ENCODE data around the gene FOCAD.

Gene FOCAD

GRCh38 chr9:20863945-20864344 is 179.9 kb downstream of the FOCAD start:
- no peaks in the 10 kb centered on the region for H3K27me3 ChIP-seq (ENCODE audit: control insufficient read depth, insufficient read depth, low read length, poor library complexity, severe bottlenecking)
- no peaks in the 10 kb centered on the region for H3K9me3 ChIP-seq (ENCODE audit: control insufficient read depth, low read length)
- no peaks in the 10 kb centered on the region for H3K4me1 ChIP-seq (ENCODE audit: control insufficient read depth, insufficient read depth, low read length)
- H3K4me3 ChIP-seq (ENCODE audit: insufficient read depth, low read depth, low read length), result no peak overlapping the region
- H3K36me3 ChIP-seq (ENCODE audit: control insufficient read depth, insufficient read depth, low read length), result no peaks in the 10 kb centered on the region
- WGBS, 2 experiments, result 41 to 45% methylated on average over 2 of the region's 2 CpGs
- no peak overlapping the region for H3K27ac ChIP-seq (ENCODE audit: insufficient read depth, low read depth, low read length, poor library complexity, severe bottlenecking)

DNA sequence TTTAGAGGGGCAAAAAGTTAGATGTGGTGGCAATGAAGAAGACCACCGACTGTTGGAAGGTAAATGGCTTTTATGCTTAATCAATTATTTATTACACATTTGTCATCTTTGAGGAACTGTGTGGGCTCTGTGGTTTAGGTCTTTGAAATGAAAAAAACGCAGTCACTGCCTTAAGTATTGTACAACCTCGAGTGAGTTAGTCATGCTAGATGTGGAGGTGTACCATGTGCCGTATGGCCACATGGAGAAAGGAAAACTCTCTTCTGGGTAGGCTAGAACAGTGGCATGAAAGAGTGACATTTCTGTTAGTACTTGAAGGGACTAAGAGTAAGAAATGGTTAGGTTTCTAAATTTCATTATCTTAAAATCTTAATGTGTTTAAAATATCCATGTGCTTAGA is 181.3 kb downstream of the FOCAD start:
- whole genome bisulfite sequencing, 2 experiments, result 91 to 93% methylated on average over 3 to 4 of the region's 4 CpGs
- Histone ChIP-seq H3K27ac (ENCODE audit: insufficient read depth, low read depth, low read length, poor library complexity, severe bottlenecking) (no peak overlapping the region), H3K9me3 (ENCODE audit: control insufficient read depth, low read length) (no peaks in the 10 kb centered on the region), H3K36me3 (ENCODE audit: control insufficient read depth, insufficient read depth, low read length) (no peaks in the 10 kb centered on the region), H3K4me1 (ENCODE audit: control insufficient read depth, insufficient read depth, low read length) (no peaks in the 10 kb centered on the region), H3K4me3 (ENCODE audit: insufficient read depth, low read depth, low read length) (no peak overlapping the region), H3K27me3 (ENCODE audit: control insufficient read depth, insufficient read depth, low read length, poor library complexity, severe bottlenecking) (no peaks in the 10 kb centered on the region)

GRCh38 chr9:20870115-20870514 is 186.1 kb downstream of the FOCAD start:
- no peaks in the 10 kb centered on the region for H3K36me3 ChIP-seq (ENCODE audit: control insufficient read depth, insufficient read depth, low read length)
- no peak overlapping the region for H3K4me3 ChIP-seq (ENCODE audit: insufficient read depth, low read depth, low read length)
- H3K27me3 ChIP-seq (ENCODE audit: control insufficient read depth, insufficient read depth, low read length, poor library complexity, severe bottlenecking), result no peaks in the 10 kb centered on the region
- WGBS, 2 experiments, result 92 to 93% methylated on average over 4 of the region's 4 CpGs
- H3K4me1 ChIP-seq (ENCODE audit: control insufficient read depth, insufficient read depth, low read length), result no peaks in the 10 kb centered on the region
- H3K9me3 ChIP-seq (ENCODE audit: control insufficient read depth, low read length), result no peaks in the 10 kb centered on the region
- H3K27ac ChIP-seq (ENCODE audit: insufficient read depth, low read depth, low read length, poor library complexity, severe bottlenecking), result no peak overlapping the region

GRCh38 chr9:20872340-20872977 is 188.4 kb downstream of the FOCAD start:
- no peak overlapping the region for H3K4me3 ChIP-seq (ENCODE audit: insufficient read depth, low read depth, low read length)

GRCh38 chr9:20873240-20873865 is 189.3 kb downstream of the FOCAD start:
- Histone ChIP-seq H3K4me3 (ENCODE audit: insufficient read depth, low read depth, low read length) (no peak overlapping the region), H3K36me3 (ENCODE audit: control insufficient read depth, insufficient read depth, low read length) (peaks cover 5% of the 10 kb centered on the region), H3K9me3 (ENCODE audit: control insufficient read depth, low read length) (no peaks in the 10 kb centered on the region), H3K4me1 (ENCODE audit: control insufficient read depth, insufficient read depth, low read length) (no peaks in the 10 kb centered on the region), H3K27me3 (ENCODE audit: control insufficient read depth, insufficient read depth, low read length, poor library complexity, severe bottlenecking) (no peaks in the 10 kb centered on the region), H3K27ac (ENCODE audit: insufficient read depth, low read depth, low read length, poor library complexity, severe bottlenecking) (no peak overlapping the region)
- WGBS, 2 experiments, result 94% methylated on average over 5 of the region's 5 CpGs

More at GRCh38 chr9:20872340-20872977, 188.4 kb downstream of the FOCAD start:
- Histone ChIP-seq H3K27ac (ENCODE audit: insufficient read depth, low read depth, low read length, poor library complexity, severe bottlenecking) (no peak overlapping the region), H3K4me1 (ENCODE audit: control insufficient read depth, insufficient read depth, low read length) (no peaks in the 10 kb centered on the region), H3K27me3 (ENCODE audit: control insufficient read depth, insufficient read depth, low read length, poor library complexity, severe bottlenecking) (no peaks in the 10 kb centered on the region), H3K9me3 (ENCODE audit: control insufficient read depth, low read length) (no peaks in the 10 kb centered on the region), H3K36me3 (ENCODE audit: control insufficient read depth, insufficient read depth, low read length) (peaks cover under 1% of the 10 kb centered on the region)
- WGBS, 2 experiments, result 8 to 15% methylated on average over 1 of the region's 1 CpG

DNA sequence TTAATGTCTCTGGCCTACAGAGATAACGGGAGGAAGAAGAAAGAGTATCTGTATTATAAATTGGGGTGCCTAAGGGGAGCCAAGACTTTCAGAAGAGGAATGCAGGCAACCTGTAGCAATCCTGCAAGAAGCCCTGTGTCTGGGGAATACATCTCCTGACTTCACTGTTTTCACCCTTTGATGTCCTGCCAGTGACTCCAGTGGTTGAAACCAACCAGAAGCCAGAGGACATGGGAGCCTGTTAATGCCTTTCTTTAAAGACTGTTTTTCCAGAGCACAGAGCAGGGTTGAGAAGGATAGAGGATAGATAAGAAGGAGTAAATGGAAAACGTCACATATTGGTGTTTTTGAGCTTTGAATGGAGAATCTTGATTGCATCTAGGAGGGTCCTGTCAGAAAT is 196.2 kb downstream of the FOCAD start:
- H3K4me1 ChIP-seq (ENCODE audit: control insufficient read depth, insufficient read depth, low read length), result no peaks in the 10 kb centered on the region
- H3K9me3 ChIP-seq (ENCODE audit: control insufficient read depth, low read length), result no peaks in the 10 kb centered on the region
- WGBS, 2 experiments, result 94 to 95% methylated on average over 2 of the region's 2 CpGs
- no peaks in the 10 kb centered on the region for H3K27me3 ChIP-seq (ENCODE audit: control insufficient read depth, insufficient read depth, low read length, poor library complexity, severe bottlenecking)
- H3K27ac ChIP-seq (ENCODE audit: insufficient read depth, low read depth, low read length, poor library complexity, severe bottlenecking), result no peak overlapping the region
- no peak overlapping the region for H3K4me3 ChIP-seq (ENCODE audit: insufficient read depth, low read depth, low read length)
- peaks cover 10% of the 10 kb centered on the region for H3K36me3 ChIP-seq (ENCODE audit: control insufficient read depth, insufficient read depth, low read length)

- Histone ChIP-seq H3K9me3 (ENCODE audit: control insufficient read depth, low read length) (no peaks in the 10 kb centered on the region), H3K27me3 (ENCODE audit: control insufficient read depth, insufficient read depth, low read length, poor library complexity, severe bottlenecking) (no peaks in the 10 kb centered on the region), H3K36me3 (ENCODE audit: control insufficient read depth, insufficient read depth, low read length) (peaks cover 10% of the 10 kb centered on the region), H3K4me3 (ENCODE audit: insufficient read depth, low read depth, low read length) (no peak overlapping the region), H3K27ac (ENCODE audit: insufficient read depth, low read depth, low read length, poor library complexity, severe bottlenecking) (no peak overlapping the region), H3K4me1 (ENCODE audit: control insufficient read depth, insufficient read depth, low read length) (no peaks in the 10 kb centered on the region)
- WGBS, 2 experiments, result 95 to 100% methylated on average over 2 of the region's 2 CpGs
Observed at GRCh38 chr9:20880675-20881074, 196.6 kb downstream of the FOCAD start.

DNA sequence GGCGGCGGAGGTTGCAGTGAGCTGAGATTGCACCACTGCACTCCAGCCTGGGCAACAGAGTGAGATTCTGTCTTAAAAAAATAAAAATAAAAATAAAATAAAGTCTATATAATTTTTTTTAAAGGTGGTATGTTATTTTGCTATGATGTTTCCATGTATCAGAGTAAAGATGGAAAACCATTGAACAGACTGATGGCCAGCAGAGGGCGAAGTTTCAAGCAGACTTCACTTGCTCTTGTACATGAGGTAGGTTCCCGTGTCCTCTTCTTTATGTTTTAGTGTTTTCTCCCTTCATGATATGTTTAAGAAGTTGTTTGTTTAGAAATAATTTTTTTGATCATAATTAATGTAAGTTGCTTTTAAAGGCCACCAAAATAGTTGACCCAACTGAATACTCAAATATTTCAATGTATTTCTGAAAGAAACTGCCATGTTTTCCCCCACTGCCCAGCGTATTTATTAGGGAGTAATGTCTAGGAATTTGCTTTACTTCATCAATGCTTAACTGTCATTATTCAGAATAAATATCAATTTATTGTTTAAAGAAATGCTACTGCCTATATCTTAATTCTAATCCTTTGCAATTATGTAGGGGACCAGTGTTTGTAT is 201.0 kb downstream of the FOCAD start:
- Histone ChIP-seq H3K4me3 (ENCODE audit: insufficient read depth, low read depth, low read length) (no peak overlapping the region), H3K9me3 (ENCODE audit: control insufficient read depth, low read length) (no peaks in the 10 kb centered on the region), H3K36me3 (ENCODE audit: control insufficient read depth, insufficient read depth, low read length) (peaks cover 5% of the 10 kb centered on the region), H3K27ac (ENCODE audit: insufficient read depth, low read depth, low read length, poor library complexity, severe bottlenecking) (no peak overlapping the region), H3K4me1 (ENCODE audit: control insufficient read depth, insufficient read depth, low read length) (no peaks in the 10 kb centered on the region), H3K27me3 (ENCODE audit: control insufficient read depth, insufficient read depth, low read length, poor library complexity, severe bottlenecking) (no peaks in the 10 kb centered on the region)
- WGBS, 2 experiments, result 75 to 79% methylated on average over 4 to 5 of the region's 5 CpGs

GRCh38 chr9:20898885-20899554 is 215.0 kb downstream of the FOCAD start:
- no peaks in the 10 kb centered on the region for H3K27me3 ChIP-seq (ENCODE audit: control insufficient read depth, insufficient read depth, low read length, poor library complexity, severe bottlenecking)
- no peaks in the 10 kb centered on the region for H3K4me1 ChIP-seq (ENCODE audit: control insufficient read depth, insufficient read depth, low read length)
- H3K9me3 ChIP-seq (ENCODE audit: control insufficient read depth, low read length), result no peaks in the 10 kb centered on the region
- H3K27ac ChIP-seq (ENCODE audit: insufficient read depth, low read depth, low read length, poor library complexity, severe bottlenecking), result no peak overlapping the region
- H3K4me3 ChIP-seq (ENCODE audit: insufficient read depth, low read depth, low read length), result no peak overlapping the region
- H3K36me3 ChIP-seq (ENCODE audit: control insufficient read depth, insufficient read depth, low read length), result no peaks in the 10 kb centered on the region

DNA sequence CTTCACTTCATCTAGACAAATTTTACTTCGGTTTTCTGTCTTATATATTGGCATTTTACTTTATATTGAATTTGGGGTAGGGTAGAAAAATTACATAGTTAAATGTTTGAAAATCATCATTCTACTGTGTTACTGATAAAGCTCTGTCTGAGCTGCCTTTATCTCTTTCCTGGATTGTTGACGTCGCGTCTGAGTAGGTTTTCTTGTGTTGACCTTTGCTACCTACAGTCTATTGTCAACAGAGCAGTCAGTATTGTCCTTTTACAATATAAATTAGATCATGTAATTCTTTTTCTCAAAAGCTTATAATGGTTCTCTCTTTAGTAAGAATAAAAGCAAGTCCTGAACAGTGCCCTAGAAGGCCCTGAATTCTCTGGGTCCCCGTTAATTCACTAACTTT is 219.2 kb downstream of the FOCAD start:
- Histone ChIP-seq H3K27ac (ENCODE audit: insufficient read depth, low read depth, low read length, poor library complexity, severe bottlenecking) (no peak overlapping the region), H3K27me3 (ENCODE audit: control insufficient read depth, insufficient read depth, low read length, poor library complexity, severe bottlenecking) (no peaks in the 10 kb centered on the region), H3K9me3 (ENCODE audit: control insufficient read depth, low read length) (no peaks in the 10 kb centered on the region), H3K4me1 (ENCODE audit: control insufficient read depth, insufficient read depth, low read length) (no peaks in the 10 kb centered on the region), H3K4me3 (ENCODE audit: insufficient read depth, low read depth, low read length) (no peak overlapping the region), H3K36me3 (ENCODE audit: control insufficient read depth, insufficient read depth, low read length) (no peaks in the 10 kb centered on the region)
- 91 to 93% methylated on average over 4 to 5 of the region's 5 CpGs for WGBS, 2 experiments

Data from ectodermal cell (in vitro differentiated cells).